NT2/D1 (cell line): Measurements from ENCODE around the gene TDRKH.

Experiments
- SUZ12 ChIP-seq: IDR thresholded peaks from 2 replicates; pipeline ENCODE4 v1.6.1; 2011; ENCODE audit not compliant: insufficient read length, insufficient read depth; ENCODE audit errors: extremely low read depth
- YY1 ChIP-seq: IDR thresholded peaks from 2 replicates; pipeline ENCODE4 v1.6.1; 2011; ENCODE audit not compliant: insufficient read length, insufficient read depth

DNA sequence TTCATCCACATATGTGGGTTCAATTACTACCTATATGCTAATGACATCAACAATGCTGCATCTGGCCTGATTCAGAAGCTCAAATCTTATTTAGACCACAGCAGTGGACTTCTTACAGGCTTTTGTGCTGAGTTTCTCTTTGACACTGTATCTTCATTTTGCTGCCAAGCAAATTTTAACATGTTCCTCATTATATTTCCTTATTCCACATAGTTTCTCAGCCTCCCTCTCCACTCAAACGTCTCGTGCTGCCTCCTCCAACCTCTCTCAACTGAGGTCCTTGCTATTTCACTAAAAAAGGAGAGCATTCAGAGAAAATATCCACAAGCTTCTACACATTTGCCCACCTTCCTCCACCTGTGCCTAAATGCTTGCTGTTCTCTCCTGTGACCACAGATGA lies 6.5 kb downstream of the TDRKH start:
- TF ChIP-seq YY1 (no peak), SUZ12 (no peak)
